Body of pancreas (tissue), 4 donors: ENCODE data around the gene SMC3.

Source experiments
- POLR2A ChIP-seq, 3 donors: fragments of 450-650 bp; IDR thresholded peaks; one replicate each; pipeline ENCODE4 v1.6.1; 2016; ENCODE audit warnings: antibody characterized with exemption in 3 of 3, mild to moderate bottlenecking in 2 of 3
- TF ChIP-seq, protein P1 (sequence below), 7 experiments: fragments of 450-650 bp in 4 of 7; fragments of 200-600 bp in 3 of 7; sonication (generic) in 3 of 7; IDR thresholded peaks; one replicate each; pipeline ENCODE4 v1.5.1; 2016 to 2019; ENCODE audit warnings: antibody characterized with exemption in 7 of 7

DNA sequence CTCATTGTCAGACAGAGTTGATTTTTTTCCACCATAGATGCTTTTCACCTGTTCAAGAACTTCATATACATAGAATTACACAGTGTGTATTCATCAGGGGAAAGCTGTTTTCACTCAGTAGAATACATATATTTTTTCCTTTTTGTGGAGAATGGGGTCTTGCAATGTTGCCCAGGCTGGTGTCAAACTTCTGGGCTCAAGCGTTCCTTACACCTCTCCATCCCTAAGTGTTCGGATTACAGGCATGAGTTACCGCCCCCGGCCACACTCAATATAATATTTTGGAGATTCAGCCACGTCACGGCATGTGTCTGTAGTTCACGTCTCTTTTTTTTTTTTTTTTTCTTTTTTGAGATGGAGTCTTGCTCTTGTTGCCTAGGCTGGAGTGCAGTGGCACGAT is 7.5 kb upstream of the SMC3 start:
- TF ChIP-seq, protein P1, sequence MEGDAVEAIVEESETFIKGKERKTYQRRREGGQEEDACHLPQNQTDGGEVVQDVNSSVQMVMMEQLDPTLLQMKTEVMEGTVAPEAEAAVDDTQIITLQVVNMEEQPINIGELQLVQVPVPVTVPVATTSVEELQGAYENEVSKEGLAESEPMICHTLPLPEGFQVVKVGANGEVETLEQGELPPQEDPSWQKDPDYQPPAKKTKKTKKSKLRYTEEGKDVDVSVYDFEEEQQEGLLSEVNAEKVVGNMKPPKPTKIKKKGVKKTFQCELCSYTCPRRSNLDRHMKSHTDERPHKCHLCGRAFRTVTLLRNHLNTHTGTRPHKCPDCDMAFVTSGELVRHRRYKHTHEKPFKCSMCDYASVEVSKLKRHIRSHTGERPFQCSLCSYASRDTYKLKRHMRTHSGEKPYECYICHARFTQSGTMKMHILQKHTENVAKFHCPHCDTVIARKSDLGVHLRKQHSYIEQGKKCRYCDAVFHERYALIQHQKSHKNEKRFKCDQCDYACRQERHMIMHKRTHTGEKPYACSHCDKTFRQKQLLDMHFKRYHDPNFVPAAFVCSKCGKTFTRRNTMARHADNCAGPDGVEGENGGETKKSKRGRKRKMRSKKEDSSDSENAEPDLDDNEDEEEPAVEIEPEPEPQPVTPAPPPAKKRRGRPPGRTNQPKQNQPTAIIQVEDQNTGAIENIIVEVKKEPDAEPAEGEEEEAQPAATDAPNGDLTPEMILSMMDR (IDR thresholded peaks at IDR 0.05), result no peak
- TF ChIP-seq POLR2A (IDR thresholded peaks at IDR 0.05), result no peak
